ENCODE results near the gene RANBP9. TPM values are rescaled to one million over a fixed set of nuclear protein-coding genes. Genes with fewer than 3 reads are reported as not detected.

The RANBP9 gene
- total RNA-seq, 1 experiment from 2014 or later = 35.9 TPM

- no peak for DNase-seq (ENCODE audit: low read depth)
Observed at GRCh38 chr6:13604546-13605416, 106.9 kb downstream of the RANBP9 start.

- DNase-seq (ENCODE audit: low read depth) = no peak
Observed at GRCh38 chr6:13604135-13604534, 107.5 kb downstream of the RANBP9 start.

- DNase-seq (ENCODE audit: low read depth) = no peak
Observed at GRCh38 chr6:13600036-13600435, 111.6 kb downstream of the RANBP9 start.

GRCh38 chr6:13597073-13597472 is 114.6 kb downstream of the RANBP9 start:
- no peak for DNase-seq (ENCODE audit: low read depth)

GRCh38 chr6:13593720-13594119 is 117.9 kb downstream of the RANBP9 start:
- no peak for DNase-seq (ENCODE audit: low read depth)

- DNase-seq (ENCODE audit: low read depth) = no peak
Observed at GRCh38 chr6:13593103-13593502, 118.5 kb downstream of the RANBP9 start.

GRCh38 chr6:13591205-13591921 is 120.3 kb downstream of the RANBP9 start:
- DNase-seq (ENCODE audit: low read depth) = no peak

- no peak for DNase-seq (ENCODE audit: low read depth)
Observed at GRCh38 chr6:13590574-13591153, 121.0 kb downstream of the RANBP9 start.

- DNase-seq (ENCODE audit: low read depth) = no peak
Observed at GRCh38 chr6:13589801-13590200, 121.8 kb downstream of the RANBP9 start.

GRCh38 chr6:13586603-13587542 is 124.8 kb downstream of the RANBP9 start:
- DNase-seq (ENCODE audit: low read depth) = no peak

GRCh38 chr6:13581700-13582229 is 129.9 kb downstream of the RANBP9 start:
- DNase-seq (ENCODE audit: low read depth) = no peak

- DNase-seq (ENCODE audit: low read depth) = no peak
Observed at GRCh38 chr6:13579911-13580310, 131.7 kb downstream of the RANBP9 start.

- no peak for DNase-seq (ENCODE audit: low read depth)
Observed at GRCh38 chr6:13577926-13578325, 133.7 kb downstream of the RANBP9 start.

- DNase-seq (ENCODE audit: low read depth) = no peak
Observed at GRCh38 chr6:13576017-13576416, 135.6 kb downstream of the RANBP9 start.

GRCh38 chr6:13575377-13575775 is 136.3 kb downstream of the RANBP9 start:
- no peak for DNase-seq (ENCODE audit: low read depth)

GRCh38 chr6:13574571-13575376 is 136.9 kb downstream of the RANBP9 start, which contains the start of gene SIRT5:
Gene SIRT5 (plus strand): TSS chr6:13574601. CDS start chr6:13584111, 9,510 bp downstream.
- DNase-seq (ENCODE audit: low read depth) = peak; percentile 76

GRCh38 chr6:13574149-13574570 is 137.5 kb downstream of the RANBP9 start:
- peak; percentile 90 for DNase-seq (ENCODE audit: low read depth)

GRCh38 chr6:13573669-13574110 is 137.9 kb downstream of the RANBP9 start:
- peak; percentile 41 for DNase-seq (ENCODE audit: low read depth)

GRCh38 chr6:13572951-13573654 is 138.5 kb downstream of the RANBP9 start:
- DNase-seq (ENCODE audit: low read depth) = no peak

Measured in LHCN-M2 (cell line).